Measurements from ENCODE around the gene MBD3L2. TPM values are rescaled to one million over a fixed set of nuclear protein-coding genes. Genes with fewer than 3 reads are reported as not detected.

The MBD3L2 gene
- polyA plus RNA-seq, 3 donors from 2014 or later = not detected

DNA sequence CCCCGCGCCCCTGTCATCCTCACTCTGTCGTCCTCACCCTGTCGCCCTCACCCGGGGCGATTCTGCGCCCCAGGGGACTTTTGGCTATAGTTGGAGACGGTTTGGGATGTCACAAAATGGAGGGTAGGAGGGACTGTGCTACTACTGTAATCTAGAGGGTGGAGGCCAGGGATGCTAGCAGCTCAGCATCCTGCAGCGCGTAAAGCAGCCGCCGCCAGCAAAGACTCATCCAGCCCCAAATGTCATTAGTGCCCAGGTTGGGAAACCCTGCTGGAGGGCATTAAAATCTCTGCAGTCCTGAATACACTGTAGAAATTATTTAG, 20.7 kb downstream of the MBD3L2 start:
- Mint-ChIP-seq H3K36me3 (peaks cover 10 to 18% (median 18%) of the 10 kb centered on the region in 3 donors), H3K4me1 (peaks cover 28 to 30% of the 10 kb centered on the region in 2 donors), H3K4me3 (peak overlapping the region; percentile 91 to 95 (median 93)), H3K27ac (peak overlapping the region; percentile 84 to 95 (median 88)), H3K9me3 (no peaks in the 10 kb centered on the region), H3K27me3 (ENCODE audit: low read depth in 3 of 3) (peaks cover 2 to 14% (median 5%) of the 10 kb centered on the region in 3 donors)
- no peak for DNase-seq

DNA sequence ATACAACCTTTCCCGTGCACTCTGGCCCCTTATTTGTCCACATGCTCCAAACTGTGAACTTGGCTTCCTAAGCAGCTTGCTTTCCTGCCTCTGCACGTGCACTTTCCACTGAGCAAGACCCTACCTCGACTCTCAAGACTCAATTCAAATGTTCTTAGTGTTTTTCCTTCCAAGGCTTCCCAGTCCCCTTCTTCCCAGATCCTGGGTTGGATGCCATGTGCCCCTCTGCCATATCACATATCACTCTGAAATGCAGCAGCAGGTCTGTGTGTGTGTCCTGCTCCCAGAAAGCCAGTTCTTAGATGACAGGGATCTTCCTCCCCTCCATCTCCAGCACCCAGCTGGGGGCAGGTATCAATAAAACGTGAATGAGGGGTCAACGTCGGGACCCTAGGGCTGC, 23.4 kb downstream of the MBD3L2 start:
- Mint-ChIP-seq H3K27ac (peak overlapping the region in 3 of 6 donors; percentile 6 to 79 (median 64)), H3K36me3 (peaks cover 29 to 42% (median 41%) of the 10 kb centered on the region in 3 donors), H3K4me3 (peak overlapping the region; percentile 44 to 72 (median 59)), H3K4me1 (peaks cover 28 to 32% of the 10 kb centered on the region in 2 donors), H3K27me3 (ENCODE audit: low read depth in 3 of 3) (peaks cover 2 to 15% (median 5%) of the 10 kb centered on the region in 3 donors), H3K9me3 (peaks cover 2 to 9% (median 6%) of the 10 kb centered on the region in 6 donors)
- no peak for DNase-seq

DNA sequence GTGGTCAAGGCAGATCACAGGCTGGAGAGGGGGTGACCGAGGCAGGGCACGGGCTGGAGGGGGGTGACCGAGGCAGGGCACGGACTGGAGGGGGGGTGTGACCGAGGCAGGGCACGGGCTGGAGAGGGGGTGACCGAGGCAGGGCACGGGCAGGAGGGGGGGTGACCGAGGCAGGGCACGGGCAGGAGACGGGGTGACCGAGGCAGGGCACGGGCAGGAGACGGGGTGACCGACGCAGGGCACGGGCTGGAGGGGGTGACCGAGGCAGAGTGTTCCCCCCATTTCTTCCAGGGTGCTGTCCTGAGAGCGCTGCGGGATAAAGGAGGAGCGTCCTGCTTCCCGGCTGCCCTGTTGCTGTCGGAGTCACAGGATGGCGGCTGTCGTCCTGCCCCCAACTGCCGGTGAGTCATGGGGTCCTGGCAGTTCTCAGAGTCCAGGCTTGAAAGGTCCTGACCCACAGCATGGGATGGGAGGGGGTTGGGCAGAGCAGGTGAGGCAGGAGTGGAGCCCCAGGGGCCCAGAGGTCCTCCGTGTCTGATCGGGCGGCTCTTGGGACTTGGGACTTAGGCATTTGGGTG, 25.7 kb downstream of the MBD3L2 start:
- Mint-ChIP-seq H3K36me3 (peaks cover 50 to 65% (median 62%) of the 10 kb centered on the region in 3 donors), H3K4me3 (no peak overlapping the region), H3K27me3 (ENCODE audit: low read depth in 3 of 3) (peaks cover 2 to 9% (median 3%) of the 10 kb centered on the region in 3 donors), H3K27ac (no peak overlapping the region), H3K4me1 (peaks cover 22 to 26% of the 10 kb centered on the region in 2 donors), H3K9me3 (peaks cover 12 to 30% (median 27%) of the 10 kb centered on the region in 6 donors)
- no peak for DNase-seq

DNA sequence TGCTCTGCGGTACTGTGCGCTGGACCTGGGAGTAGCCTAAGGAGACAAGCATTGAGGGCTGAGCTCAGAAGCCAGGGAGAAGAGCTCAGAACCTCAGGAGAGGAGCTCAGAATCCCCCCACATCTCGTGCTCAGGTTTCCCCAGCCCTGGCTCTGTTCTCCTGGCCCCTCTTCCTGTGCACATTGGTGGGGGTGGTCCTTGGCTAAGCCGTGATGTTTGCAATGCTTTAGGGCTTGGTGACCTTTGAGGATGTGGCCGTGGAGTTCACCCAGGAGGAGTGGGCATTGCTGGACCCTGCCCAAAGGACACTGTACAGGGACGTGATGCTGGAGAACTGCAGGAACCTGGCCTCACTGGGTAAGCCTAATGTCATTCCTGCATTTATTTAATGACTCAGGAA, 27.0 kb downstream of the MBD3L2 start:
- Mint-ChIP-seq H3K27ac (no peak overlapping the region), H3K4me3 (no peak overlapping the region), H3K36me3 (peaks cover 61 to 78% (median 73%) of the 10 kb centered on the region in 3 donors), H3K9me3 (peaks cover 17 to 42% (median 38%) of the 10 kb centered on the region in 6 donors), H3K27me3 (ENCODE audit: low read depth in 3 of 3) (peaks cover 0 to 8% (median 3%) of the 10 kb centered on the region in 3 donors), H3K4me1 (peaks cover 11 to 15% of the 10 kb centered on the region in 2 donors)
- DNase-seq = no peak

DNA sequence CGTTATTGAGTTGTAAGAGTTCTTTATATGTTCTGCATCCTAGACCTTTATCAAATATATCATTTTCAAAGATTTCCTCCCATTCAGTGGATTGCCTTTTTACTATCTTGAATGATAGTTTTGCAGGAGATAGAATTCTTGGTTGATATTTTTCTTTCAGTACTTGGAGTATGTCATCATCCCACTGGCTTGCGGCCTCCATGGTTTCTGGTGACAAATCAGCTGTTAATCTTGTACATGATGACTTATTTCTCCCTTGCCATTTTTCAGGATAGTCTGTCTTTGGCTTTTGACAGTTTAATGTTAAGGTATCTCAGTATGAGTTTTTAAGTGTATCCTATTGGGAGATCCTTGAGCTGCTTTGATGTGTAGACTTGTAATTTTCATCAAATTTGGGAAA, 28.9 kb downstream of the MBD3L2 start:
- Mint-ChIP-seq H3K4me3 (no peak overlapping the region), H3K36me3 (peaks cover 70 to 90% (median 84%) of the 10 kb centered on the region in 3 donors), H3K4me1 (peaks cover 3 to 5% of the 10 kb centered on the region in 2 donors), H3K9me3 (peaks cover 30 to 61% (median 56%) of the 10 kb centered on the region in 6 donors), H3K27me3 (ENCODE audit: low read depth in 3 of 3) (peaks cover under 1 to 6% (median 3%) of the 10 kb centered on the region in 3 donors), H3K27ac (no peak overlapping the region)
- no peak for DNase-seq

DNA sequence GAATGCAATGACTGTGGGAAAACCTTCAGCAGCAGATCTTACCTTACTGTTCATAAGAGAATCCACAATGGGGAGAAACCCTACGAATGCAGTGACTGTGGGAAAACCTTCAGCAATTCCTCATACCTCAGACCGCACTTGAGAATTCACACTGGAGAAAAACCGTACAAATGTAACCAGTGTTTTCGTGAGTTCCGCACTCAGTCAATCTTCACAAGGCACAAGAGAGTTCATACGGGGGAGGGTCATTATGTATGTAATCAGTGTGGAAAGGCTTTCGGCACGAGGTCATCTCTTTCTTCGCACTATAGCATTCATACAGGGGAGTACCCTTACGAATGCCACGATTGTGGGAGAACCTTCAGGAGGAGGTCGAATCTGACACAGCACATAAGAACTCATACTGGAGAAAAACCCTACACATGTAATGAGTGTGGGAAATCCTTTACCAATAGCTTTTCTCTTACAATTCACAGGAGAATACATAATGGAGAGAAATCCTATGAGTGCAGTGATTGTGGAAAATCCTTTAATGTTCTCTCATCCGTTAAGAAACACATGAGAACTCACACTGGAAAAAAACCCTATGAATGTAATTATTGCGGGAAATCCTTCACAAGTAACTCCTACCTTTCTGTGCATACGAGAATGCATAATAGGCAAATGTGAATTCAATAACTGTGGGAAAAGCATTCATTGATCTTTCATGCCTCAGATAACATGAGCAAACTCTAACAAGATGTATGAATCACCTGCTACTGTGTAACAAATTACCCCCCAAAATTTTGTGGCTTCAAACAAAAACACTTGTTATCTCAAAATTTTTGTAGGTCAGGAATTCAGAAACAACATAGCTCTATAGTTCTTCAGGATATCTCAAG, 34.2 kb downstream of the MBD3L2 start:
- H3K9me3 Mint-ChIP-seq = peaks cover 49 to 93% (median 83%) of the 10 kb centered on the region in 6 donors
- peaks cover 3 to 4% (median 4%) of the 10 kb centered on the region in 3 donors for H3K27me3 Mint-ChIP-seq (ENCODE audit: low read depth in 3 of 3)
- H3K4me1 Mint-ChIP-seq = peaks cover 2 to 5% of the 10 kb centered on the region in 2 donors
- H3K4me3 Mint-ChIP-seq = peak overlapping the region in 1 of 5 donors; percentile 21
- no peak for DNase-seq
- H3K36me3 Mint-ChIP-seq = peaks cover 59 to 75% (median 67%) of the 10 kb centered on the region in 3 donors
- peak overlapping the region in 1 of 6 donors; percentile 57 for H3K27ac Mint-ChIP-seq

DNA sequence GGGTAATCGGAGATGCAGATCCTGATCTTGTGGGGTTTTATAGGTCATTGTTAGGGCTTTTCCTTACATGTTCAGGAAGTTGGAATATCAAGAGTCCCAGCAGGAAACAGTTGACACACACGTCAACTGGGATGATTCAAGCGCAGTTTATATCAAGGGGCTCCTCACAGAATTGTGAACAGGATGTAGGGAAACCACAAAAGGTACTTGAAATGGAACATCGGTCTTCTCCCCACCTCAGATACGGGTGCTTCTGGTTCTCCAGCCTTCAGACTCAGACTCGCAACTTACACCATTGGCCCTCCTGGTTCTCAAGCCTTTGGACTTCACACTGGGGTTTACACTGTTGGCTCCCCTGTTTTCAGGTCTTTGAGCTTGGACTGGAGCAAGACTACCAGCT, 39.9 kb downstream of the MBD3L2 start:
- H3K27me3 Mint-ChIP-seq (ENCODE audit: low read depth in 3 of 3) = peaks cover 0 to 7% (median 1%) of the 10 kb centered on the region in 3 donors
- DNase-seq = no peak
- no peak overlapping the region for H3K27ac Mint-ChIP-seq
- peaks cover 39 to 71% (median 59%) of the 10 kb centered on the region in 6 donors for H3K9me3 Mint-ChIP-seq
- H3K4me3 Mint-ChIP-seq = no peak overlapping the region
- H3K36me3 Mint-ChIP-seq = peaks cover 21 to 26% (median 26%) of the 10 kb centered on the region in 3 donors
- H3K4me1 Mint-ChIP-seq = peaks cover 0 to 2% of the 10 kb centered on the region in 2 donors

DNA sequence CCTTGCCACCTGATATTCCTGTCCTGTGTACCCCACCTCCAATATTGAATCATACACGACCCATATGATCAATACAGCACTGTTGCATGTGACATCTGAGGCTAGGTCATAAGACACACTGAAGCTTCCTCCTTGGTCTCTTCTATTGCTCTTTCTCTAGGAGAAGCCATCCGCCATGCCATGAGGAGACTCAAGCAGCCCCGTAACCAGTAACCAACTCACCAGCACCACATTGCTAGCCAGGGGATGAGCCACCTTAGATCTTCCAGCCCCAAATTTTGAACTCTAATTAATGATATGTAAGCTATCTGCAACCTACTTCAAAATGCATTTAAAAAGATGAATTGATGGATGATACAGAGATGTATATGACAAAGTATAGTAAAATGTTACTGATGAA, 49.0 kb downstream of the MBD3L2 start:
- Mint-ChIP-seq H3K4me3 (peak overlapping the region; percentile 85 to 93 (median 89)), H3K27ac (peak overlapping the region; percentile 82 to 90 (median 86)), H3K4me1 (peaks cover 21 to 22% of the 10 kb centered on the region in 2 donors), H3K36me3 (peaks cover 4 to 5% (median 4%) of the 10 kb centered on the region in 3 donors), H3K27me3 (ENCODE audit: low read depth in 3 of 3) (peaks cover 3 to 10% (median 4%) of the 10 kb centered on the region in 3 donors), H3K9me3 (peaks cover 5 to 34% (median 23%) of the 10 kb centered on the region in 6 donors)
- no peak for DNase-seq

DNA sequence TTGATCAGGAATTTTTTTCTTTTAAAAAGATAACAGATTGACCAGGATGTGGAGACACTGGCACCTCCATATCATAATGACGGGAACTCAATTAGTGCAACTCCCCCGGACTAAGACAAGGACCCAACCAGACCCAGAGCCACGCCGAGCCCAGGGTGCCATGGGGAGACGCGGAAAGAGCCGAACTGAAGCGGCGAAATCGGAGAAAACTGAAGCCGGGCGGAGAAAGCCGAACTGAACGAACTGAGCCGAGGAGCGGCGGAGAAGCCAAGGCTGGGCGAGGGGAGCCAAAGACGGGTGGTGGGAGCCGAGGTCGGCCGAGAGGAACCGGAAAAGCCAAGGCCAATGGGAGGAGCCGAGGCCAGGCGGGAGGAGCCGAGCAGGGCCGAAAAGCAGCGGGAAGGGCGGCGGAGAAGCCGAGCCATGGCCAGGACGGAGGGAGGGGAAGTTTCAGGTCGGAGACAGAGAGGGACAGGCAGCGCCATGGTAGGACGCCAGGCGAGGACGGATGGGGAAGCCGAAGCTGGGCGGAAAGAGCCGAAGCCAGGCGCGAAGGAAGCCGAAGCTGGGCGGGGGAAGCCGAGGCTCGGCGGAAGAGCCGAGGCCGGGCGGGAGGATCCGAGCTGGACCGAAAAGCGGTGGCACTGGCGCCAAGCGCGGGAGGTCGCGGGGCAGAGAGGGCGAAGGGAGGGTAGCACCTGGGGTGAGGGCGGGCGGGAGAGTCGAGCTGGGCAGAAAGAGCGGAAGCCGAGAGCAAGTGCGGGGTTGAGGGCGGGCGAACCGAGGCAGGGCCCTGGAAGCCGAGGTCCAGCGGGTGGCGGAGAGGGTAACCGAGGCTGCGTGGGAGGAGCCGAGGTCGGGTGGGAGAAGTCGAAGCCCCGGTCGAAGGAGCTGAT, 49.8 kb downstream of the MBD3L2 start:
- Mint-ChIP-seq H3K36me3 (peaks cover 4 to 5% (median 4%) of the 10 kb centered on the region in 3 donors), H3K4me1 (peaks cover 21 to 22% of the 10 kb centered on the region in 2 donors), H3K27me3 (ENCODE audit: low read depth in 3 of 3) (peaks cover 3 to 10% (median 4%) of the 10 kb centered on the region in 3 donors), H3K27ac (peak overlapping the region; percentile 82 to 93 (median 88)), H3K9me3 (peaks cover 2 to 29% (median 19%) of the 10 kb centered on the region in 6 donors), H3K4me3 (peak overlapping the region; percentile 85 to 93 (median 89))
- DNase-seq = peak; percentile 85 to 86 (median 86)

DNA sequence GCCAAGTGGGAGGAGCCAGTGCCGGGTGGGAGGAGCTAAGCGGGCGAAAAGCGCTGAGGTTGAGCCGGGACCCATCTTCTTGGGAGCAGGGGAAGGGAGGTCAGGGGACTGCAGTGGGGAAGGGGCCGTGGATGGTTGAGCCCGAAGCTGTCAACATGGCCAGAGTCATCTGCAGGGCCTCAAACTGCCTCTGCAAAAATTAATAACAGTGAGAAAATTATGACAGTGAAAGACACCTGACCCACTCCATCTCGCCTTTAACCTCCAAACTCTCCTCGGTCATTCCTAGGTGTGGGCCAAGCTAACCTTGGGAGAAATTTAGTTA, 50.4 kb downstream of the MBD3L2 start:
- peak overlapping the region; percentile 82 to 93 (median 88) for H3K27ac Mint-ChIP-seq
- peaks cover 21 to 22% of the 10 kb centered on the region in 2 donors for H3K4me1 Mint-ChIP-seq
- H3K9me3 Mint-ChIP-seq = peaks cover 2 to 27% (median 18%) of the 10 kb centered on the region in 6 donors
- peaks cover 4 to 5% (median 4%) of the 10 kb centered on the region in 3 donors for H3K36me3 Mint-ChIP-seq
- H3K4me3 Mint-ChIP-seq = peak overlapping the region; percentile 85 to 93 (median 89)
- DNase-seq = no peak
- peaks cover 3 to 10% (median 4%) of the 10 kb centered on the region in 3 donors for H3K27me3 Mint-ChIP-seq (ENCODE audit: low read depth in 3 of 3)

All from immature natural killer cell (primary cell).